IPS DF 19.7 (cell line): ENCODE measurements around the gene FAN1.

Experiments used
- DNase-seq: peaks from one replicate; pipeline ENCODE4 v3.0.0-alpha.2; 2013; ENCODE audit warnings: low read depth, low spot score

Gene FAN1

DNA sequence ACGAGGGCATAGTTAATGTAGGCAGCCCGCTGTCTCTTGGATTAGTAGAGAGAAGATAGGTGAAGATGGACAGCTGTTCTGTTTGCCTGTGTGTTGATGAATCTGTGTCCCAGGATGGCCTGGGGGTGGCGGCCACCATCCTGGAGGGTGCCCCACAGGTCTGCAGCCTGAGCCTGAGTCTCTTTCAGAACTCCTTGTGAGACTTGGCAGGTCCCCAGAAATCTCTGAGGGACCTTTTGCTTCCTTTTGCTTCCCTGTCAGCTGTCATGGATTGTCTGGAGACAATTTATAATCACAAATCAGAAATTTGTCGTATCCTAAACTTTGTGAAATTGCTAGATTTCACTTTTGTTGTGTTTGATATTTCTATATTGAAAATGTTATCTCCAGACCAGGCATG lies 17.4 kb downstream of the FAN1 start:
- no peak for DNase-seq

DNA sequence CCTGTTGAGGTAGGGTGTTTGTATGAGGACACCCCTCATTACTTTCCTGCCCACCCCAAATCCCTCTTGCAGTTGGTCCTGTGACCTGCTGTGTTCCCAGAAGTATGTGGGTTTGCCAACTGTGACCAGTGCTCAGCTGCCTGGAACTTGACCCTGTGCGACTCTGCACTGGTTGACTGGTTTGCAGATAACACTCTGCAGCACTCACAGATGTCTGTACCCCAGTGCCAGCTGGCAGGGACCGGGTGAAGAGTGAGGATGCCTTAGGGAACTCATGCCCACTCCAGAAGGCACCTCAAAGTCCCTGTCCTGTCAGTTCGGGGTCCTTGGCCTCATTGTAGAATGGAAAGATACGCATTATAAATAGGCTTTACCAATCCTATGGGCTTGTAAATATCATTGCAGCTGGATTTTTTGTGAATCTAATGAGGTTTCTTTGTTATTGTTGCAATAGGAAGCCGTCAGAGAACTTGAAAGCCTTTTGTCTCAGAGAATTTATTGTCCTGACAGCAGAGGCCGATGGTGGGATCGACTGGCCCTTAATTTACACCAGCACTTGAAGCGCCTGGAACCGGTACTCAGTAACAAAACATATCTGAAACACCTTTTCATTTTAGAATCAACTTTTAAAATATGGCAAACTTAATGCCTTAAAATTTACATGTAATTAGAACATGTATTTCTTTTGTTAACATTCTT lies 18.2 kb downstream of the FAN1 start:
- DNase-seq, result no peak

DNA sequence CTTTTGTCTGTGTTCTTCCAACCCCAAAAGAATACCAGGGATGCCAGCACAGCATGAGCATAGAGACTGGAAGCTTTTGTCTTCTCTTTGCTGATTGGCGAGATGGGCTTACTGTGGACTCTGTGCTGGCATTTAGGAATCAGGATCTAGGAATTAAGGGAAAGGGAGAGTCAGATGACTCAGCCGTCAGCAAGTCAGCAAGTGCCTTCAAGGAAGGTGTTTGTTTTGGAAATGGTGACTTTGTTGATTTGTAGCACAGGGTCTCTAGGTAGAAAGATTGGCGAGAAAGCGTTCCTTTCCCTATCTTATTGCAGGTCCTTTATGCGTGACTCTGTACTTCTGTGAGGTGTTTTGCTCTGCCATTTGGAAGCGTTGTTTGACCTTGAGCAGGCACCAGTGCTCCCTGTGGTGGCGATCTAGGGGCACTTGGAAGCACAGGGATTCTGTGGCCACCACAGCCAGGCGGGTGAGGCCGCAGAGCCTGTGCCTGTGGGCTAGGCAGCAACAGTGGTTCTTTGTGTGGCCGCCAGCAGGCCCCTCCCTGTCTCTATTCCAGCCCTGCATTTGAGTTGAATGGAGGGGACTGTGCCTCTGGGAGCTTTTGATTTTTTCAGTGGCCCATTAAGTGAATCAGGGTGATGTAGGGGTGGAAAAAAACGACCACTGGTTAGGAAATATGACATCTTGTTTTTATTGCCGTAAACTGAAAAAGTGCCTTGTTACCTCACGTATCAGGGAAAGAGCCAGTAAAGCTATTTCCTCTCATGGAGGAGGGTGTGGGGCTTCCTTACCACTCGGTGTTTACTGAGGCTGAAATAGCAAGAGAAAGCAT lies 19.0 kb downstream of the FAN1 start:
- DNase-seq, result peak; percentile 89

DNA sequence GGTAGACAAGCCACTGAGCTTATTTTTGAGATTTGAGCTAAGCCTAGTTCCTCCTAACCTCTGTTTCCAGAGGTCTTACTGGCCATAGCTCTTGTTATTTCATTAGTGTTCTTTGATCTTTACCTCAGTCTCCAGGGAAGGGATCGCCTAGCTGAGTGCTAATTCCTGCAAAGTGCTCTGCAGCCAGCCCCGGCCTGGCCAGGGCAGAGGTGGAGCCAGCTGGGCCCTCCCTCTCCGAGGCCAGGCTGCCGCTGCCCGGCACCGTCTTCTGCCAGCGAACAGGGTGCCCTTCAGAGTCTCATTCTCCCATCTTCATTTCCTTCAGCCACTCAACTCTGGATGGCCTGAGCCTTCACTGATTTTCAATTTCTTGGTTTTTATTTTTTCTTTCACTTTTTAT lies 19.7 kb downstream of the FAN1 start:
- no peak for DNase-seq

DNA sequence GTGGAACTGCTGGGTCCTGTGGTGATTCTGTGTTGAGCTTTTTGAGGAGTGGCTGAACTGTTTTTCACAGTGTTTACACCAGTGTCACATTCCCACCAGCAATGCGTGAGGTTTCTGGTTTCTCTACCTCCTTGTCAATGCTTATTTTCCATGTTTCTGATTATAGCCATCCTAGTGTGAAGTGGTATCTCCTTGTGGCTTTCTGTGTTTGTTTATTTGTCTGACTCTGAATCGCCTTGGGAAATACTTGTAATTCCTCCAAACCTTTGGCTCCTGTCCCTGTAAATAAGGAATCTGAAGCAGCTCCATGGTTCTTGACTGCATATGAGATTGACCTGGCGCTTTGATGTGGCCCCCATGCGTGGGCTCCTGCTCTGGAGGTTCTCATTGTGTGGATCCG lies 20.6 kb downstream of the FAN1 start:
- DNase-seq, result no peak

DNA sequence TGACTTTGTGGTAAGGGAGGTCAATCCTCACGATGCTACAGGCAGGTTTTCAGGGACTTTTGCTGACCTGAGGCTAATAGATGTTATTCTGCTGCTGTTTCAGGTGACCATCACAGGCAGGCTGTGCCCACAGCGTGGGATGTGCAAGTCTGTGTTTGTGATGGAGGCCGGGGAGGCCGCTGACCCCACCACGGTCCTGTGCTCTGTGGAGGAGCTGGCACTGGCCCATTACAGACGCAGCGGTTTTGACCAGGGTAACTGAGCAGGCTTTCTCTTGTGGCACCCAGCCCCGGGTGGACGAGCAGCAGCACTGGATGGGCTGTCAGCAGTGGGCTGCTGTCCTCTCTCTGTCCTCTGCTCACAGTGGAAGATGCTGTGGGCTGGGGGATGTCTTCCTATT lies 22.0 kb downstream of the FAN1 start:
- no peak for DNase-seq

DNA sequence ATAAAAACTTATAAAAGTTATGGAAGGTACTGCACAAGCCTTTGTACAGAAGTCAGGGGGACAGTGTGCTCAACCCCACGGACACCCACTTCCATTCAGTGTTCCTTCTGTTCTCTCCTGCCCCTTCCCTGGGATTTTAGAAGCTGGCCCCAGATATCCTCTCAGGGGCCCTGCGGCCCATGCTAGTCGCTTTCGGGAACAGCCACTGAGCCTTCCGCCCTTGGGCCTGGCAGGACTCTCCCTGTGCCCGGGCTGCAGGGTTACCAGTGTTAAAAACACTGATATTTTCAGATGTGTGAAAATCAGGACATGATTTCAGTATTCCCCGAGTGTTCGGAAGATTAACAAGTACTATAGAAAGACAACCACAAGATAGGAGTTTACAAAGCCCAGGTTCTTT lies 22.4 kb downstream of the FAN1 start:
- DNase-seq, result no peak

DNA sequence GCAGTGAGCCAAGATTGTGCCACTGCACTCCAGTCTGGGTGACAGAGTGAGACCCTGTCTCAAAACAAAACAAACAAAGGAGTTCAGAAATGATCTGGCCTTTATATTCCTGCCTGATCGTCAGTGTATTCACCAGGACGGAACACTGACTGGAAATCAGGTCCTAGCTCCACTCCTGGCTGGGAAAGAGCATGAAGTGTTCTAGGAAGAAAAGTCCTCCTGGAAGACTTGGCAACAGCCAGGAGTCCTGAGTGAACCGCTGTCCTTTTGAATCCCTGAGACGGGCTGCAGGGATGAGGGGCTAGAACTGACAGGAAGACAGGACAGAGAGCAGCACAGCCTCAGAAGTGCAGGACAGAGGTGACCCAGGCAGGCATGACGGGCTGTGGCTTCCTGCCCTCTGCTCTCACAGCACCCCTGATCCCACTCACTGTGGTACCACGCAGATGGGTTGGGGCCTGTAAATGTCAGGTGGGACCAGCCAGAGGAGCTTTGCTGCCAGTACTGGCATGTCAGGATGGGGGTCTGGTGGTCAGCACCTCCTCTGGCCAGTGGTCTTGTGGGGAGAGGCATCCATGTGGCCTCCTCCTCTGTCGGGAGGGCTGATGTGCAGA lies 23.5 kb downstream of the FAN1 start:
- no peak for DNase-seq

DNA sequence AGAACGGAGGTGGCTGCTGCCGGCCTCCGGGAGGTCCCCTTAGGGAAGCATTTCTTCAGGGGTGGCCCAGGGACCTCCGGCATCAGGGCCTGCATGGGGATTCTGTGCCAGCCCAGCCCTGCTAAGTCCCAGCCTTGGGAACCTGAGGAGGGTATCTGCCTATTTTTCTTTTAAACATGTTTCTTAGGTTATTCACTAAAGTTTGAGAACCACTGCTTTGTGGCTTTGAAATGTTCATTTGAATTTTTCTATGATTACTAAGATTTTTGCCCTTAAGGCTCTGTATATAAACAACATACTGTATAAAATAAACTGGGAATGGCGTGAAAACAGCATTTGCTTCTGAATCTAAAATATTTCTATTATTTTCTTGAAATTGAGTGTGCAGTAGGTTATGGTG lies 24.4 kb downstream of the FAN1 start:
- DNase-seq, result no peak

DNA sequence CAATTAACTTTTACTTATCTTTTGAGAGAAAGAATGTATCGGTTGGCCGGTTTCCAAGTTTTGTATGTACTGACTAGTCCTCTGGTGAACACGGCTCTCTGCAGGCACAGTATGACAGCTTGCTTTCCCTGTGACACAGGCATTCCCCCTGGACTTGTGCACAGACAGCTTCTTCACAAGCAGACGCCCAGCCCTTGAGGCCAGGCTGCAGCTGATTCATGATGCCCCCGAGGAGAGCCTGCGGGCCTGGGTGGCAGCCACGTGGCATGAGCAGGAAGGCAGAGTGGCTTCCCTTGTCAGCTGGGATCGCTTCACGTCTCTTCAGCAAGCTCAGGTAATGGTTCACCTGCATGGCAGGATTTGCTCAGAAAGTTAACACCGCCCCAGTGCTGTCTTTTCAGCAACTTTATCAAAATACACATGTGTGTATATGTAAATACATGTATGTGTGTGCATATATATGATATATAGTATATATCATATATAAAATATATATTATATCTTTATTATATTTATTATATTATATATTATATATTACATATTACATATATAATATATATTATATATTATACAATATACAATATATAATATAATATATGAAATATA lies 25.5 kb downstream of the FAN1 start:
- no peak for DNase-seq

DNA sequence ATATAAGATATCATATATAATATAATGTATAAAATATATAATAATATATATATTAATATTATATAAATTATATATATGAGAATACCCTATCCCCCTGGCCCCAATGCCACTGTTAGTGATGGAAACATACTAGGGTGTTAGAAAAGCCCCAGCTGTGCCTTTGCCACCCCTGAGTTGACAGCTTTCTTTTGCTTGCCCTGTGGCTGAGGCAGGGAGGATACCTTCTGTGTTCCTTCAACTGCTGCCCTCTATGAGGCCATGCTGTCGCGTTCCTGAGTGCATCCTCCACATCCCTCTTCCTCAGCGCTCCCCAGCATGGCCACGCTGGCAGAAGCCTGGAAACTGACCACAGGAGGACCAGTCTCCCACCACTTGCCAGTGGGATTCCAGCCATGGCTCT lies 26.3 kb downstream of the FAN1 start:
- DNase-seq, result no peak

DNA sequence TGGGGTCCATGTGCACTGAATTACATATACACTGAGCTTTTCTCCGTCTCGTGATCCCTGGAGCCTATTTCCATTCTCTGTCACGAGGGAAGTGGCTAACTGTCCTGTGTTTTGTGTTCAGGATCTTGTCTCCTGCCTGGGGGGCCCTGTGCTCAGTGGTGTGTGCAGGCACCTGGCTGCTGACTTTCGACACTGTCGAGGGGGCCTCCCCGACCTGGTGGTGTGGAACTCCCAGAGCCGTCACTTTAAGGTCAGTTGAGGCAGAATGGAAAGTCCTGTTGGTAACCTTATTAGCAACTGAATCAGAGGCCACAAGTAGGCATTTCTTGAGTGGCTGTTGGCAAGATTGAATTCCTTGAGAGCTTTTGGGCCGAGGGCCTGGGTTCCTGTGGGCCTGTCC lies 26.7 kb downstream of the FAN1 start:
- DNase-seq, result no peak

DNA sequence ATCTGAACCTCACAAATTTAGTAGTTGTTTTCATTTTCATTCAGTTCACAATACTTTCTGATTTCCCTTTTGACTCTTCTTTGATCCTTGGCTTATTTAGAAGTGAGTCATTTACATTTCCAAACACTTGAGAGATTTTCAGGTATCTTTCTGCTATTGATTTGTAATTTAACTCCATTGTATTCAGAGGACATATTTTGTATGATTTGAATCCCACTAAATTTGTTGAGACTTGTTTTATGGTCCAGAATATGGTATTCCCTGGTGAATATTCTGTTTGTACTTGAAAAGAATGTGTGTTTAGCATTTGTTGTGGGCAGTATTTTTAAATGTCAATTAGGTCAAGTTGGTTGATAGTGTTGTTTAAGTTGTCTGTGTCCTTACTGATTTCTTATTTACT lies 29.6 kb downstream of the FAN1 start:
- no peak for DNase-seq

DNA sequence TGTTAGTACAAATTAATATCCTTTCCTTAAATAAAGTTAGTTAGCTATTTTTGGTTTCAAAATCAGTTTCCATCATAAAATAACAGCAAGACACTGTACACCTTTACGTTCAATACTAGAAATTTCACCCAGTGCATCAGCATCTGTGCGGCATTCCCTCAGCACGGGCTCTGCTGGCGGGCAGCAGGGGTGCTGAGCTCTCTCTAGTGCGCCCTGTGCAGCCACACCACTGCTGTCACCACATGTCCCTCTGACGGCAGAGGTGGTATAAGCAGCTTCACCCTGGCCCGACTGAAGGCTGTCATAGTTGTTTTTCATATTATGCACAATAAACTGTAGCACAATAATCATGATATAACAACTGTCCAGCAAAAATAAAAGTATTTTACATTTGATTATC lies 35.4 kb downstream of the FAN1 start:
- DNase-seq, result no peak

DNA sequence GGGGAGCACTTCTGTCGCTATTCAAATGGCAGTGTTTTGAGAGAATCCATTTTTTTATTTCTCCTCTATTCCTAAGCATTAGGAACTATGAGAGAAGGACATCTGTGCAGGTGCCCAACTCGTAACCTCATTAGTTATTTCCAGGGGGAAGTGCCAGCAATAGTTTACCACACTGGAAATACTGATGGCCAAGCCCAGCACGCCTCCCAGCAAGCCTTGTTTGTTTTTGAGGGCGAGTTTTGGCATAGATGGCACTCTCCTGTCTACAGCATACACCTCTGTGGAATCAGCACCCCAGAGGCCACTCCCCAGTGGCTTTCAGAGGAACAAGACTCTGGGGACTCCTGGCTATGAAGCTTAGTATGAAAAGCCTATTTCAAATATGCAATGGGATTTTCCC lies 36.6 kb downstream of the FAN1 start:
- DNase-seq, result no peak

DNA sequence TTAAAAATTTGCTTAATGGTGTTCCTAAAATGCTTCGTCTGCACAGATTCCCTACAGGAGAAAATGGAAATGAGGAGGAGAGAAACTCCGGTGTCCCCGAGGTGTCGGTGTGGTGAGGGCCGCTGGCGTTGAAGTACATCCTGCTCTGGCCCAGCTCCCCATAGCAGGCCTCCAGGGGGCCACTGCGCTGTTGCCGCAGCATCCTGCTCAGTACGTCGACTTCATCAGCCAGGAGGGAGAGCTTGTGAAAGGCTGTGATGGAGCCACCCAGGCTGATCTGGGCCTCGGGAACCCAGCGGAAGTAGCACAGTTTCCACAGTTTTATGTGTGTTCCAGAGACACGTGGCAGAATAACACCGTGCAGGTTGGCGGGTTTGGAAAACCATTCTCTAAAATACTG lies 37.8 kb downstream of the FAN1 start:
- no peak for DNase-seq

DNA sequence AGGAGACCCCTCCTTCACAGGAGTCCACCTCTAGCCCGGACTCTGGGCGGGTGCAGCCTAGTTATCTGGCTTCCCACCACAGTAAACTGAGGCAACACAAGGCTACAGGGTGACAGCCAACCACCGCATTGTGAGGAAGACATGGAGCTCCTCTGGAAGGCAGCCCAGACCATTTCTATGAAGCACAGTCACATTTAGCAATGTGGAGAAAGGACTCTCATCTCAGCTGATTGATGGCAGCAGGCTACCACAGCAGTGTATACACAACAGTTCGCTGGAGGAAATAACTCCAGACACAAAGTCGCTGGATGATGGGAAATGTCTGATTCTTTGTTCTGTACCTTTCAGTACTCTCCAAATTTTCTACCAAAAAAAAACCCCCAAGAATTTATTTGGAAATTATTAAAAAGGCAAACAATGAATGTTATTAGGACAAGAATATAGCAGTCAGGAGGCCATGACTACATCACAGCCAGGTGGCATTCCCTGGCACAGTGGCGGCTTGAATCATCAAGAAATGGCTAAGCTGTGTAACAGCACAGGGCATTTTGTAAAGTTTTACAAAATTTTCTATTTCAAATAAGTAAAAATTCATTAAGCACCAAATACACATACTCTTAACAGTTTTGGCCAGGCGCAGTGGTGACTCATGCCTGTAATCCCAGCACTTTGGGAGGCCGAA lies 40.1 kb downstream of the FAN1 start:
- DNase-seq, result no peak

DNA sequence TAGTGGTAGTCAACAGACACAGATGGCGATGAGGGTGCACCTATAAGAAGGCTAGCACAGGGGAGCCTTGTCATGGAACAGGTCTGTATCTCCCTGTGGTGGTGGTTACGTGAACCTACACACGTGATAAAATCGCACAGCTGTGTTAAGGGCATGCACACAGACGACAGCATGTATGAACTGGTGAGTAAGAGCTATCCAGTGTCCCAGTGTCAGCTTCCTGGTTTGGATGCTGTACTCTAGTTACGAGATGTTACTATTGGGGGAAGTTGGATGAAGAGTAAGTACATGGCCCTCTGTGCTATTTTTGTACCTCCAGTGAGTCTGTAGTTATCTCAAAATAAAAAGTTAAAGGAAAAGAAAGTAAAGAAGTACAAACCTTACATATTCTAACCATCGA lies 49.5 kb downstream of the FAN1 start:
- no peak for DNase-seq

DNA sequence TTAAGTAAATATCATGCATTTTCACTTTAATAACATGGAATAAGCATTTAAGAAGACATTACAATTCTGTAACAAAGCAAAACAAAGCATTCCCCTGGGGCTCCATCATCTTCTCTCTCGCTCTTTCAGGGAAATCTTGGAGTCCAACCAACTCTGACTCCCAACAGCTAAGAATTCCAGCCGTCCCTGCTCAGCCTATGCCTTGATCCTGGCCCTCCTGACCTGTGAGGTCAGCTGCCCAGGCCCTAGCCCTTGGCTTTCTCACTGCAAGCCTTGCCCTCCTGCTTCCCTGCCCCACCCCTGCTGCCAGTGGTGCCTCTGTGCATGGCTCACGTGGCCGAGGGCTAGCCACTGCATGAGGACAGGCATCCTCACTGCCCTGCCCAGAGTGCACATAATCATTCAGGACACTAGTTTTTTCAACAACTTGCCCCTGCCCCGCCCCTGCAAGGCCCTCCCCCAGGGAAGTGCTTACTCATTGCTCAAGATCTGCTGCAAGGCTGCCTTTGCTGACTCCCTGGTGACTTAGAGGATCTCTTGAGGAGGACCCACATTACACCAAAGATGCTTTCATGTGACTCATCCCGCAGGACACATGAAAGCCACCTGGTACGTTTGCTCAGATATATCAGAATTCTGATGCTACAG lies 50.1 kb downstream of the FAN1 start:
- no peak for DNase-seq

DNA sequence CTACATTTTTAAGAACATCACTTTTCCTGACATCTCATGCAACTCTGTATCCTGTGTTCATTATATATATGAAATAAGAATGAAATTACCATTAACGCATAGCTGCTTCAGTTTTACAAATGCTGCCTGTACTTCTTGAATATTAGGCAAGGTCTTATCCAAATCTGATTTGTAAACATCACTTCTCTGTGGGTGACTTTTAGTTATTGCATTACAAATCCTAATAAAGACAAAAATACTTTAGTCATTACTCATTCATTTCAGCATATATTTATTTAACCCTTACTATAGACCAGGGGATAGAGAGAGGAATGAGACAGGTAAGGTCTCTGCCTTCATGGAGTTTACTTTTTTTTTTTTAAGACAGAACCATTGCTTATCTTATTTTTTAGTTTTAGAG lies 51.0 kb downstream of the FAN1 start:
- DNase-seq, result no peak
